GM12872 (cell line): ENCODE measurements around the gene TENM3.

ENCODE experiments used
- TF ChIP-seq, protein P1 (sequence below): IDR thresholded peaks from 3 replicates; pipeline ENCODE4 v1.5.1; 2011; ENCODE audit warnings: low read depth, mild to moderate bottlenecking, low read length, moderate library complexity; ENCODE audit not compliant: insufficient read depth

Gene TENM3

DNA sequence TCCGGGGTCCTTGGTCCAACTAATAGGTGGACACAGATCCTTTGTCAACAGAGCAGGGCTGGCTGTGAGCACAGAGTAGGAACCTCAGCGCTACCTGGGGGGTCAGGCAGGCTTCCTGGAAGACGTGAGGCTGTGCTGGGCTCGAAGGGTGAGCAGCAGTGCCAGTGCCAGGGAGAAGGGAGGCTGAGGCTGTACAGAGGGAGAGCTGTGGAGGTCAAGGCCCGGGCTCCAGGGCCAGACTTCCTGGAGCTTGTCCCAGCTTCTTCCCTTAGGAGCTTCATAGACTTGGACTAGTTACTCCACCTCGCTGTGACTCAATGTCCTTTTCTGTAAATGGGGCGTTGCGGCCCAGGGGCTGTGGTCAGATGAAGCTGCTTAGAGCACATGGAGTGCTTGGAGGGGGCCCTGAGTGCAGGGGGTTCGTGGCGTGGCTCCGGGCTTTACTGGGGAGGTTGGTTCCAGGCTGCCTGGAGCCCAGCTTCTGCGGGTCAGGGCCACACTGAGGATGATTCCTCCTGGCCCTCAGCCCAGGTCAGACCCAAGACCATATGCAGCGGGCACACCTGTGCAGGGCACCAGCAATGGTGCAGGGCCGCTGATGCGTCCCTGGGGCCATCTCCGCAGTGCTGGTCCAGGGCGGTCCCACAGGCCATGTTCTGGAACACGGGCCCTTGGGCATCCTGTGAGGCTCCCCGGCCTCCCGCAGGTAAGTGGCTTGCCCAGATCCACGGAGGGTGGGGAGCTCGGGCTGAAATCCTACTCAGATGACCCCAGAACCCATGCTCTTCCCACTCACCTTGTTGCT, 575.9 kb downstream of the TENM3 start:
- TF ChIP-seq, protein P1, sequence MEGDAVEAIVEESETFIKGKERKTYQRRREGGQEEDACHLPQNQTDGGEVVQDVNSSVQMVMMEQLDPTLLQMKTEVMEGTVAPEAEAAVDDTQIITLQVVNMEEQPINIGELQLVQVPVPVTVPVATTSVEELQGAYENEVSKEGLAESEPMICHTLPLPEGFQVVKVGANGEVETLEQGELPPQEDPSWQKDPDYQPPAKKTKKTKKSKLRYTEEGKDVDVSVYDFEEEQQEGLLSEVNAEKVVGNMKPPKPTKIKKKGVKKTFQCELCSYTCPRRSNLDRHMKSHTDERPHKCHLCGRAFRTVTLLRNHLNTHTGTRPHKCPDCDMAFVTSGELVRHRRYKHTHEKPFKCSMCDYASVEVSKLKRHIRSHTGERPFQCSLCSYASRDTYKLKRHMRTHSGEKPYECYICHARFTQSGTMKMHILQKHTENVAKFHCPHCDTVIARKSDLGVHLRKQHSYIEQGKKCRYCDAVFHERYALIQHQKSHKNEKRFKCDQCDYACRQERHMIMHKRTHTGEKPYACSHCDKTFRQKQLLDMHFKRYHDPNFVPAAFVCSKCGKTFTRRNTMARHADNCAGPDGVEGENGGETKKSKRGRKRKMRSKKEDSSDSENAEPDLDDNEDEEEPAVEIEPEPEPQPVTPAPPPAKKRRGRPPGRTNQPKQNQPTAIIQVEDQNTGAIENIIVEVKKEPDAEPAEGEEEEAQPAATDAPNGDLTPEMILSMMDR: no peak

DNA sequence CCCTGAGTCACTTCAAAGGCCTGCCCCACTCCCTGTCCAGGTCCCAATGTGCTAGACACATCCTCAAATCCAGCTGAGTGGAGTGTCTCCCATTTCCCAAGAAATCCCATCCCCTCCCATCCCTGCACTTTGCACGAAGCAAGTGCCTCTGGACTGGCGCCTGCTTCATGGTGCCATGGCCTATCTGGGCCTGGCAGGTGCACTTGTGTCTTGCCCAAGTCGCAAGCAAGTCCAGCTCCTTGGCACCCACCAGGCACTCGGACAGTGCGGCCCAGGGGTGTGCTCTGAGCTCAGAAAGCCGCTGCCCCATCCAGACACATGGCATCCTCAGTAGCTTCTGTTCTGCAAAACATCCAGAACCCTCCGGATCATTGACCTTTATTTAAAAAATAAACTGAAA, 576.5 kb downstream of the TENM3 start:
- TF ChIP-seq, protein P1: no peak

GRCh38 chr4:182822554-182822953, 579.4 kb downstream of the TENM3 start:
- TF ChIP-seq, protein P1: no peak

GRCh38 chr4:182823576-182823975, 580.4 kb downstream of the TENM3 start:
- TF ChIP-seq, protein P1: no peak

GRCh38 chr4:182825003-182825402, 581.8 kb downstream of the TENM3 start:
- TF ChIP-seq, protein P1: no peak

- TF ChIP-seq, protein P1: no peak
These were observed 582.6 kb downstream of the TENM3 start for GRCh38 chr4:182825786-182826185.

DNA sequence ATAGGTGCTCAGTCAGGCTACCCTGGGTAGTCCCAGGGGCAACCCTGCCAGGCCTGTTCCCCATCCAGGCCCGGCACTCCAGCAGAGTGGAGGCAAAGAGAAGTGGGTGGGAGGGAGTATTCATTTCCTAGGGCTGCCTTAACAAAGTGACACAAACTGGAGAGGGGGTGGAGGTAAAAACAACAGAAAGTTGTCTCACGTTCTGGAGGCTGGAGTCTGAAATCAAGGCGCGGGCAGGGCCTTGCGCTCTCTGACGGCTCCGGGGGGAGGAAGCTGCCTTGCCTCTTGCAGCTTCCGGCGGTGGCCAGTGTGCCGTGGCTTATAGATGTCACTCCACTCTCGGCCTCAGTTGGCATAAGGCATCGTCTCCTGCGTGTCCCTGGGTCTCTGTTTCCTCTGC, 583.2 kb downstream of the TENM3 start:
- TF ChIP-seq, protein P1: no peak
